ENCODE results near the gene PAQR8.
"Not testable (repeated sequence)": the region's sequence is repeated elsewhere in the genome, so short reads cannot be mapped to it uniquely, and the experiment has no call there.

Gene PAQR8

GRCh38 chr6:52419809-52420667, 58.1 kb downstream of the PAQR8 start, which contains the start of gene EFHC1:
Gene EFHC1, plus strand, starts transcription at chr6:52420342. Its CDS starts 69 bp downstream, at chr6:52420411.
- H3K36me3 Mint-ChIP-seq = peaks cover 2% of the 10 kb centered on the region
- H3K27me3 Mint-ChIP-seq = no peaks in the 10 kb centered on the region
- H3K9me3 Mint-ChIP-seq = no peaks in the 10 kb centered on the region
- H3K27ac Mint-ChIP-seq = no peak within 1 kb of the TSS
- H3K4me1 Mint-ChIP-seq = peaks cover 16% of the 10 kb centered on the region
- H3K4me3 Mint-ChIP-seq = no peak within 1 kb of the TSS
- ATAC-seq (ENCODE audit: low read depth) = peak; percentile 89
- DNase-seq (ENCODE audit: low spot score in 2 of 2) = peak; percentile 98

GRCh38 chr6:52420668-52421358, 58.9 kb downstream of the PAQR8 start:
- Mint-ChIP-seq H3K4me3 (no peak overlapping the region), H3K4me1 (peaks cover 13% of the 10 kb centered on the region), H3K36me3 (peaks cover 3% of the 10 kb centered on the region), H3K27me3 (no peaks in the 10 kb centered on the region), H3K27ac (no peak overlapping the region), H3K9me3 (no peaks in the 10 kb centered on the region)
- DNase-seq (ENCODE audit: low spot score in 2 of 2) = no peak
- no peak for ATAC-seq (ENCODE audit: low read depth)

DNA sequence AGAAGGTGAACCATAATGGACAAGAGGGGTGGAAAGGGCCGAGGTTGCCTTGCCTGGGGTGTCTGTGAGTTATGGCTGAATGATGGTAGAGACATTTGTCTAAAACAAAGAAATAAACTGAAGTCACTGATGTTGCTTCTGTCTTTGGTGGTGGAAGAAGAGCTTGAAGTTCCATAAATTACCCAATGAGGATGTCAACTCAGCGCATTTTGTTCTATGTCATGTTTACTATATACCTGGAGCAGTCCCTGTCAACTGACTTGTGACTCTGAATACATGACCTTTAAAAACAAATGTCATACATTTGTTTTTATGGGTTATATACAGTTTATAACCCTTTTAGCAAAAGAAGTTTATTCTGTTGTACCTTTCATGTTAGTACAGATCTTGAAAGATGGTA, 60.2 kb downstream of the PAQR8 start:
- no peaks in the 10 kb centered on the region for H3K9me3 Mint-ChIP-seq
- H3K27me3 Mint-ChIP-seq = no peaks in the 10 kb centered on the region
- no peak for ATAC-seq (ENCODE audit: low read depth)
- no peak overlapping the region for H3K27ac Mint-ChIP-seq
- no peak for DNase-seq (ENCODE audit: low spot score in 2 of 2)
- H3K4me3 Mint-ChIP-seq = no peak overlapping the region
- peaks cover 9% of the 10 kb centered on the region for H3K4me1 Mint-ChIP-seq
- peaks cover 3% of the 10 kb centered on the region for H3K36me3 Mint-ChIP-seq

GRCh38 chr6:52423448-52423847, 61.5 kb downstream of the PAQR8 start:
- Mint-ChIP-seq H3K36me3 (peaks cover 5% of the 10 kb centered on the region), H3K9me3 (no peaks in the 10 kb centered on the region), H3K4me1 (peaks cover 7% of the 10 kb centered on the region), H3K27me3 (no peaks in the 10 kb centered on the region), H3K4me3 (no peak overlapping the region), H3K27ac (no peak overlapping the region)
- no peak for ATAC-seq (ENCODE audit: low read depth)
- DNase-seq (ENCODE audit: low spot score in 2 of 2) = no peak

DNA sequence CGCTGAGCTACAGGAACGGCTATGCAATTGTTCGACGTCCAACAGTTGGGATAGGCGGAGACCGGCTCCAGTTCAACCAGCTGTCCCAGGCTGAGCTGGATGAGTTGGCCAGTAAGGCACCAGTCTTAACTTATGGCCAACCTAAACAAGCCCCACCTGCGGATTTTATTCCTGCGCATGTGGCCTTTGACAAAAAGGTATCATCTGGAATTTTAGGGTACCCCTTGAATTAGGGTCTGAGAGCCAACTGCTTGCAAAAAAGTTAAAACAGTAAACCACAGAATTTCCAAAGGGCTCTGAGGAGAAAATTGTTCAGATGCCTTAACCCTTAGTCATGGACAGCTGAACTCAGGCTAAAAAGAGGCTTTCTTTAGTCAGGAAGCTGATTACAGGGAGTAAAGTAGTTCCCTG, 62.0 kb downstream of the PAQR8 start:
- Mint-ChIP-seq H3K4me1 (peaks cover 7% of the 10 kb centered on the region), H3K9me3 (no peaks in the 10 kb centered on the region), H3K4me3 (no peak overlapping the region), H3K27ac (no peak overlapping the region), H3K27me3 (no peaks in the 10 kb centered on the region), H3K36me3 (peaks cover 8% of the 10 kb centered on the region)
- ATAC-seq (ENCODE audit: low read depth) (no peak), DNase-seq (ENCODE audit: low spot score in 2 of 2) (no peak)

DNA sequence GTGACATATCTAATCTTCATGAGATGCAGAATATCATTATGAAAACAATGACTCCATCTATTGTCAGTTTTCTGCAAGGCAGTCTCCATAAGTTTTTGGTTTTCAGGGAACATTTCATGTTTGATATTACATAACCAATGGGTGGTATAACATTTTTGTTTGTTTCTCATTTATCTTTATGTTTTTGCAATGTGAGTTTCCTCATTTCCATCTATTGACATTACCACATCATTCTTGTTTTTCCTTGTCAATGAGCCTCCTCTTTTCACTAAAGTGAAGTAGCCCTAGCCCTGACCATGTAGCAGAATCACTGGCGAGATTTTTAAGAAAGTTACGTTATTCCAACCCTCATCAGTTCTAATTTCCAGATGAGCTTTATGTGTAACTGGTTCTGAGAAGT, 62.6 kb downstream of the PAQR8 start:
- Mint-ChIP-seq H3K9me3 (no peaks in the 10 kb centered on the region), H3K4me3 (no peak overlapping the region), H3K4me1 (peaks cover 2% of the 10 kb centered on the region), H3K27me3 (no peaks in the 10 kb centered on the region), H3K36me3 (peaks cover 10% of the 10 kb centered on the region), H3K27ac (peak overlapping the region; percentile 66)
- ATAC-seq (ENCODE audit: low read depth) = no peak
- DNase-seq (ENCODE audit: low spot score in 2 of 2) = no peak

GRCh38 chr6:52426667-52427066, 64.7 kb downstream of the PAQR8 start:
- DNase-seq (ENCODE audit: low spot score in 2 of 2) (no peak), ATAC-seq (ENCODE audit: low read depth) (no peak)
- Mint-ChIP-seq H3K27ac (no peak overlapping the region), H3K9me3 (no peaks in the 10 kb centered on the region), H3K36me3 (peaks cover 23% of the 10 kb centered on the region), H3K4me1 (no peaks in the 10 kb centered on the region), H3K27me3 (no peaks in the 10 kb centered on the region), H3K4me3 (no peak overlapping the region)

GRCh38 chr6:52433294-52433693, 71.3 kb downstream of the PAQR8 start:
- not testable (repeated sequence) for H3K4me1 Mint-ChIP-seq; DNase-seq (ENCODE audit: low spot score in 2 of 2); ATAC-seq (ENCODE audit: low read depth); H3K4me3 Mint-ChIP-seq; H3K9me3 Mint-ChIP-seq; H3K27me3 Mint-ChIP-seq
- Mint-ChIP-seq H3K36me3 (peaks cover 48% of the 10 kb centered on the region), H3K27ac (peak overlapping the region; percentile 40)

GRCh38 chr6:52435345-52435744, 73.4 kb downstream of the PAQR8 start:
- Mint-ChIP-seq H3K9me3 (no peaks in the 10 kb centered on the region), H3K27me3 (no peaks in the 10 kb centered on the region), H3K4me3 (no peak overlapping the region), H3K27ac (no peak overlapping the region), H3K4me1 (peaks cover 2% of the 10 kb centered on the region), H3K36me3 (peaks cover 38% of the 10 kb centered on the region)
- ATAC-seq (ENCODE audit: low read depth) (no peak), DNase-seq (ENCODE audit: low spot score in 2 of 2) (no peak)

DNA sequence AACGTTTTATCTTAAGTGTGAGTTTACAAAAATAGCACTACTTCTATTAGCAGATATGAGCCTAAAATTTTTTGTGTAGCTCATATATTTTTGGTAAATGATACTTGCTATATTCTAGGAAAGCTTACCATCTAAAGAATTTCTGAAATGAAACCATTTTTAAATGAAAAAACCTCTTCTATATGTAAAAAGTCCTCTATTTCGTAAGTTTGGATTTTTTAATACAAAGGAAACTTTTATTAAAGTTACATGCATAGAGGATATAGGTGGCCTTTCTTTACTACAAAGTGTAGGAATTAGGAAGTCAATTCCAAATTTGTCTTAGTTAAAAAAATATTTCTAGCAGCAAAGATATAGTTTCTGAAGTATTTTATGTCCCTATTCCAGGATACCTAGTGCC, 77.0 kb downstream of the PAQR8 start:
- ATAC-seq (ENCODE audit: low read depth) = no peak
- Mint-ChIP-seq H3K27me3 (no peaks in the 10 kb centered on the region), H3K36me3 (peaks cover 31% of the 10 kb centered on the region), H3K27ac (no peak overlapping the region), H3K4me1 (peaks cover 2% of the 10 kb centered on the region), H3K4me3 (no peak overlapping the region), H3K9me3 (peaks cover 3% of the 10 kb centered on the region)
- no peak for DNase-seq (ENCODE audit: low spot score in 2 of 2)

DNA sequence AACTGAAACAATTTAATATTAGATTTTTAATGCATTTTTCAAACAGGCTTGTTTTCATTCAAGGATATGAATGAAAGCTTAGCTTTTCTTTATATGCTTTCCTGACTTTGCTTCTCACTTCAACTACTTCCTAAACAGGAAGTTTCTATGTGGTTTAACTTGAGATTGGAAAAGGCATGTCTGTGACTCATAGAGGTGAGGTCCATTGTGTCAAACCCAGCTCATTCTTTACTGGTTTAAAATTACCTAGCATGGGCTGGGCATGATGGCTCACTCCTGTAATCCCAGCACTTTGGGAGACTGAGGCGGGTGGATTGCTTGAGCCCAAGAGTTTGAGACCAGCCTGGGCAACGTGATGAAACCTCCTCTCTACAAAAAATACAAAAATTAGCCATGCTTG, 92.6 kb downstream of the PAQR8 start:
- Mint-ChIP-seq H3K36me3 (peaks cover 35% of the 10 kb centered on the region), H3K27ac (no peak overlapping the region), H3K9me3 (peaks cover 15% of the 10 kb centered on the region), H3K4me3 (no peak overlapping the region), H3K27me3 (no peaks in the 10 kb centered on the region), H3K4me1 (no peaks in the 10 kb centered on the region)
- ATAC-seq (ENCODE audit: low read depth) (no peak), DNase-seq (ENCODE audit: low spot score in 2 of 2) (no peak)

DNA sequence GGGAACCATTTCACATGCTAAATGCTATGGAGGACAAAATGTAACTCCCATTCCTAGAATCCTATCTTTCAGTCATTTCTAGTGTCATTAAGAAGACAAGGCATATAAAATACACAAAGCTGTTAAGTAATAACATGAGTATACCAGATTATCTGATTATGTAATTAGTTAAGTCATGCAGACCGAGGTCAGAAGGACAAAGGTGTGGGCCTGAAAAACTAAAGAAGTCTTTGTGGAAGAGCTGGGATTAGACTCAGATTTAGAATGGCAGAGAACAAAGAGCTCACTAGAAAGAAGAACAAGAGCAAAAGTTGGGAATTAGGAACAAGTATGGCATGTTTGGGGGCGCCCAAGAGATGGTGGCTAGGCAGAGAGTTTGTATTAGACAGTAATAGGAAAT, 95.1 kb downstream of the PAQR8 start:
- Mint-ChIP-seq H3K27ac (no peak overlapping the region), H3K4me3 (no peak overlapping the region), H3K9me3 (peaks cover 3% of the 10 kb centered on the region), H3K4me1 (no peaks in the 10 kb centered on the region), H3K36me3 (peaks cover 16% of the 10 kb centered on the region), H3K27me3 (no peaks in the 10 kb centered on the region)
- no peak for ATAC-seq (ENCODE audit: low read depth)
- DNase-seq (ENCODE audit: low spot score in 2 of 2) = no peak

Data from memory B cell (primary cell).